Smooth muscle cell (in vitro differentiated cells): ENCODE data around the gene UGT1A9. TPM values are rescaled to one million over a fixed set of nuclear protein-coding genes. Genes with fewer than 3 reads are reported as not detected.

Experiments used
- DNase-seq: peaks from one replicate; lab custom pipeline; 2025; ENCODE audit not compliant: unreplicated experiment; lab: John Stamatoyannopoulos, UW
- H2AFZ ChIP-seq: fragments of 200-600 bp; sonication (generic); 2 replicates; pipeline ENCODE4 v1.6.0; 2016; ENCODE audit warnings: antibody characterized with exemption, low read depth, mild to moderate bottlenecking
- H3F3A ChIP-seq: fragments of 200-600 bp; sonication (generic); 2 replicates; pipeline ENCODE4 v1.6.0; 2017; ENCODE audit warnings: antibody characterized with exemption, low read depth
- H3K27ac ChIP-seq: fragments of 200-600 bp; sonication (generic); 2 replicates; pipeline ENCODE4 v1.5.1; 2016; ENCODE audit warnings: low read depth, mild to moderate bottlenecking
- H3K27me3 ChIP-seq: fragments of 200-600 bp; sonication (generic); 2 replicates; pipeline ENCODE4 v1.6.1; 2016; ENCODE audit warnings: low read depth, mild to moderate bottlenecking
- H3K36me3 ChIP-seq: fragments of 200-600 bp; sonication (generic); 2 replicates; pipeline ENCODE4 v1.5.1; 2016; ENCODE audit warnings: low read depth
- H3K4me1 ChIP-seq: fragments of 200-600 bp; sonication (generic); 2 replicates; pipeline ENCODE4 v1.5.1; 2016; ENCODE audit warnings: low read depth
- H3K4me2 ChIP-seq: fragments of 200-600 bp; sonication (generic); 2 replicates; pipeline ENCODE4 v1.6.0; 2016; ENCODE audit warnings: mild to moderate bottlenecking
- H3K4me3 ChIP-seq: fragments of 200-600 bp; sonication (generic); 2 replicates; pipeline ENCODE4 v1.5.1; 2016; ENCODE audit warnings: mild to moderate bottlenecking
- H3K79me2 ChIP-seq: fragments of 200-600 bp; sonication (generic); 2 replicates; pipeline ENCODE4 v1.6.0; 2016; ENCODE audit warnings: low read depth, mild to moderate bottlenecking
- H3K9ac ChIP-seq: fragments of 200-600 bp; sonication (generic); 2 replicates; pipeline ENCODE4 v1.6.0; 2016; ENCODE audit warnings: low read depth
- H3K9me3 ChIP-seq: fragments of 200-600 bp; sonication (generic); replicated peaks from 2 replicates; pipeline ENCODE4 v1.5.1; 2016; ENCODE audit warnings: low read depth
- H4K20me1 ChIP-seq: fragments of 200-600 bp; sonication (generic); 2 replicates; pipeline ENCODE4 v1.6.0; 2016; ENCODE audit warnings: low read depth
- CTCF ChIP-seq: fragments of 200-600 bp; sonication (generic); IDR thresholded peaks from 2 replicates; pipeline ENCODE4 v1.5.1; 2017; ENCODE audit warnings: borderline replicate concordance, mild to moderate bottlenecking, antibody characterized with exemption; ENCODE audit not compliant: insufficient read depth, poor library complexity, severe bottlenecking
- WGBS: methylation state at CpG from one replicate; pipeline ENCODE4 v1.1.7; 2016; ENCODE audit warnings: low lambda C conversion rate; 5-methylcytosine and 5-hydroxymethylcytosine counted together
- polyA plus RNA-seq: library from polyadenylated mRNA; unstranded; fragments of >200 nt; fragmentation: Nextera tagmentation; extraction: Ambion mirVana; gene quantifications from 2 replicates; pipeline ENCODE4 v1.2.1, GENCODE V29; 2016
- total RNA-seq: library from RNA; depleted of rRNA; stranded (reverse); fragments of >200 nt; gene quantifications from 2 replicates; pipeline ENCODE4 v1.2.3, GENCODE V29; 2014

Gene UGT1A9
- total and polyA plus RNA-seq, 2 experiments from 2014 or later: not detected

DNA sequence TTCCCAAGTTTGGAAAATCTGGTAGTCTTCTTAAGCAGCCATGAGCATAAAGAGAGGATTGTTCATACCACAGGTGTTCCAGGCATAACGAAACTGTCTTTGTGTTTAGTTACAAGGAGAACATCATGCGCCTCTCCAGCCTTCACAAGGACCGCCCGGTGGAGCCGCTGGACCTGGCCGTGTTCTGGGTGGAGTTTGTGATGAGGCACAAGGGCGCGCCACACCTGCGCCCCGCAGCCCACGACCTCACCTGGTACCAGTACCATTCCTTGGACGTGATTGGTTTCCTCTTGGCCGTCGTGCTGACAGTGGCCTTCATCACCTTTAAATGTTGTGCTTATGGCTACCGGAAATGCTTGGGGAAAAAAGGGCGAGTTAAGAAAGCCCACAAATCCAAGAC lies 100.5 kb downstream of the UGT1A9 start:
- Histone ChIP-seq H3K9me3 (no peaks in the 10 kb centered on the region), H3K36me3 (no peaks in the 10 kb centered on the region), H3K4me2 (no peak overlapping the region), H3K4me3 (no peak overlapping the region), H4K20me1 (no peaks in the 10 kb centered on the region), H3K79me2 (no peaks in the 10 kb centered on the region), H2AFZ (no peak overlapping the region), H3K4me1 (no peaks in the 10 kb centered on the region), H3K9ac (no peak overlapping the region), H3F3A (no peaks in the 10 kb centered on the region), H3K27ac (no peak overlapping the region), H3K27me3 (no peaks in the 10 kb centered on the region)
- no peak for DNase-seq
- TF ChIP-seq CTCF: no peak
- WGBS: 91% methylated on average over 16 of the region's 16 CpGs

DNA sequence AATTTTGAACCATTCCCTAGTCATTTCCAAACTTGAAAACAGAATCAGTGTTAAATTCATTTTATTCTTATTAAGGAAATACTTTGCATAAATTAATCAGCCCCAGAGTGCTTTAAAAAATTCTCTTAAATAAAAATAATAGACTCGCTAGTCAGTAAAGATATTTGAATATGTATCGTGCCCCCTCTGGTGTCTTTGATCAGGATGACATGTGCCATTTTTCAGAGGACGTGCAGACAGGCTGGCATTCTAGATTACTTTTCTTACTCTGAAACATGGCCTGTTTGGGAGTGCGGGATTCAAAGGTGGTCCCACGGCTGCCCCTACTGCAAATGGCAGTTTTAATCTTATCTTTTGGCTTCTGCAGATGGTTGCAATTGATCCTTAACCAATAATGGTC lies 100.9 kb downstream of the UGT1A9 start:
- 79% methylated on average over 5 of the region's 5 CpGs for WGBS

GRCh38 chr2:233773854-233774253 lies 102.2 kb downstream of the UGT1A9 start:
- no peak overlapping the region for H2AFZ ChIP-seq
- DNase-seq: no peak
- no peak overlapping the region for H3K9ac ChIP-seq
- no peaks in the 10 kb centered on the region for H3K4me1 ChIP-seq
- H3K27ac ChIP-seq: no peak overlapping the region
- no peaks in the 10 kb centered on the region for H3F3A ChIP-seq
- H3K36me3 ChIP-seq: no peaks in the 10 kb centered on the region
- H3K79me2 ChIP-seq: no peaks in the 10 kb centered on the region
- 89% methylated on average over 5 of the region's 5 CpGs for WGBS
- no peaks in the 10 kb centered on the region for H3K9me3 ChIP-seq
- no peaks in the 10 kb centered on the region for H3K27me3 ChIP-seq
- no peaks in the 10 kb centered on the region for H4K20me1 ChIP-seq
- TF ChIP-seq CTCF: no peak
- H3K4me2 ChIP-seq: no peak overlapping the region
- H3K4me3 ChIP-seq: no peak overlapping the region

More for the DNA sequence above, 100.9 kb downstream of the UGT1A9 start:
- H3K4me2 ChIP-seq: no peak overlapping the region
- no peak for TF ChIP-seq CTCF
- H3K27me3 ChIP-seq: no peaks in the 10 kb centered on the region
- no peaks in the 10 kb centered on the region for H3K79me2 ChIP-seq
- no peaks in the 10 kb centered on the region for H3F3A ChIP-seq
- no peaks in the 10 kb centered on the region for H3K4me1 ChIP-seq
- H4K20me1 ChIP-seq: no peaks in the 10 kb centered on the region
- H3K36me3 ChIP-seq: no peaks in the 10 kb centered on the region
- no peak overlapping the region for H3K4me3 ChIP-seq
- no peaks in the 10 kb centered on the region for H3K9me3 ChIP-seq
- no peak overlapping the region for H2AFZ ChIP-seq
- no peak overlapping the region for H3K27ac ChIP-seq
- DNase-seq: no peak
- H3K9ac ChIP-seq: no peak overlapping the region

DNA sequence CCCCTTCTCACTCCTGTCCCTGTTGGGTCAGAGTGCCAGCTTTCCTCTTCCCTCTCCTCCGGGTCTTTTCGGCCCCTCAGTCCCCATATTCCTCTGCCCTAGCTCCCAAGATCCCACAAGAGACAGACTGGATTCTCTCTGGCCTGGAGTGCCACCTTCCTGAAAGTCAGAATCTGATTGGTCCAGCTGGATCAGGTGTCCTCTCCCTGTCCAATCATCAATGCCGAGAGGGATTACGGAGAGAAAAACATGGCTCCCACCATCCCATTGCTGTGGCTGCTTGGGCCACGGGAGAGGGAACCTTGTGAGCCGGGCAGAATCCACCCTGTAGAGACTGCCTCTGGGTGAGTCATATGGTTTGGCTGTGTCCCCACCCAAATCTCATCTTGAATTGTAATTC lies 103.7 kb downstream of the UGT1A9 start:
- DNase-seq: no peak
- Histone ChIP-seq H3K79me2 (no peaks in the 10 kb centered on the region), H3K4me1 (no peaks in the 10 kb centered on the region), H3K27ac (no peak overlapping the region), H3K27me3 (no peaks in the 10 kb centered on the region), H4K20me1 (no peaks in the 10 kb centered on the region), H3K9me3 (no peaks in the 10 kb centered on the region), H3K4me2 (no peak overlapping the region), H3K4me3 (no peak overlapping the region), H3F3A (no peaks in the 10 kb centered on the region), H3K9ac (no peak overlapping the region), H3K36me3 (no peaks in the 10 kb centered on the region), H2AFZ (no peak overlapping the region)
- WGBS: 97% methylated on average over 6 of the region's 6 CpGs
- TF ChIP-seq CTCF: no peak
